Inflammatory macrophage treated with lipopolysaccharide for 4 hours (primary cell): ENCODE results near the gene ASAH2.
"Not testable (repeated sequence)": the region's sequence is repeated elsewhere in the genome, so short reads cannot be mapped to it uniquely, and the experiment has no call there.

Source experiments
- DNase-seq: peaks from one replicate; pipeline ENCODE4 v3.0.0-alpha.2; 2020

Gene ASAH2

GRCh38 chr10:50251394-50251793 is at the start of gene ASAH2:
TSS of gene ASAH2 (minus strand) at chr10:50251516. CDS start at chr10:50248610, 2,906 bp downstream.
- no peak for DNase-seq

GRCh38 chr10:50299948-50300669 is 48.8 kb upstream of the ASAH2 start:
- DNase-seq: no peak

GRCh38 chr10:50295367-50295766 is 44.1 kb upstream of the ASAH2 start:
- DNase-seq: no peak

- no peak for DNase-seq
Measured at GRCh38 chr10:50294582-50294981, 43.3 kb upstream of the ASAH2 start.

GRCh38 chr10:50293513-50294313 is 42.4 kb upstream of the ASAH2 start:
- peak; percentile 66 for DNase-seq

- DNase-seq: peak; percentile 5
Measured at GRCh38 chr10:50291261-50291850, 40.0 kb upstream of the ASAH2 start.

GRCh38 chr10:50289196-50289595 is 37.9 kb upstream of the ASAH2 start:
- DNase-seq: no peak

- DNase-seq: no peak
Measured at GRCh38 chr10:50286996-50287803, 35.9 kb upstream of the ASAH2 start.

- peak; percentile 32 for DNase-seq
Measured at GRCh38 chr10:50286517-50286916, 35.2 kb upstream of the ASAH2 start.

- no peak for DNase-seq
Measured at GRCh38 chr10:50281967-50282522, 30.7 kb upstream of the ASAH2 start.

GRCh38 chr10:50281210-50281966 is 30.1 kb upstream of the ASAH2 start:
- no peak for DNase-seq

GRCh38 chr10:50280049-50280841 is 28.9 kb upstream of the ASAH2 start:
- no peak for DNase-seq

- DNase-seq: no peak
Measured at GRCh38 chr10:50279489-50279888, 28.2 kb upstream of the ASAH2 start.

- peak; percentile 43 for DNase-seq
Measured at GRCh38 chr10:50275650-50276235, 24.4 kb upstream of the ASAH2 start.

- DNase-seq: no peak
Measured at GRCh38 chr10:50272531-50272930, 21.2 kb upstream of the ASAH2 start.

GRCh38 chr10:50271564-50272250 is 20.4 kb upstream of the ASAH2 start:
- no peak for DNase-seq

GRCh38 chr10:50267877-50268276 is 16.6 kb upstream of the ASAH2 start:
- DNase-seq: not testable (repeated sequence)

- not testable (repeated sequence) for DNase-seq
Measured at GRCh38 chr10:50262625-50263024, 11.3 kb upstream of the ASAH2 start.

- peak; percentile 87 for DNase-seq
Measured at GRCh38 chr10:50260791-50261281, 9.5 kb upstream of the ASAH2 start.

- no peak for DNase-seq
Measured at GRCh38 chr10:50254479-50254878, 3.2 kb upstream of the ASAH2 start.
